NCI-H460 (cell line): Measurements from ENCODE around the gene SMYD3. TPM values are rescaled to one million over a fixed set of nuclear protein-coding genes. Genes with fewer than 3 reads are reported as not detected.

Experiments used
- DNase-seq: peaks from one replicate; pipeline ENCODE4 v3.0.0-alpha.2; 2016; ENCODE audit warnings: low read depth; ENCODE audit errors: extremely low read depth
- total RNA-seq: library from RNA; depleted of rRNA; stranded (reverse); fragments of >200 nt; shearing (Covaris generic); gene quantifications from 2 replicates; pipeline ENCODE4 v1.2.3, GENCODE V29; 2014

Gene SMYD3
- total RNA-seq, 1 experiment from 2014 or later = 348 TPM

DNA sequence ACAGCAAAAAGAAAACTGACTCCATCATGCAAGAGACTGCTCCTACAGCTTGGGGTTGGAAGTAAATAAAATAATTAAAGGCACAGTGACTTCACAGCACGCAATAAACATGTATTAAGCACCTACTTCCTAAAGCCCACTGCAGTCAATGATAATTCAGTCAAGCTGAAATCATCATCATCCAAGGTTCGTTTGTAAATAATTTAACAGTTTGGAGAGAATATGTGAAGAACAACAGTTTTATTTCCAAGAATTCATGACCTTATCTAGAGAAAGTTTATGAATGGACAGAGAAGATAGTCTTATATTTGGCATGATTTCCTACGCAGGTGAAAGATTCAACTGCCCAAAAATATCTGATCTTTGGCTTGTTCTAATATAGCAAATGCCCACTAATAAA is 86.8 kb downstream of the SMYD3 start:
- no peak for DNase-seq

DNA sequence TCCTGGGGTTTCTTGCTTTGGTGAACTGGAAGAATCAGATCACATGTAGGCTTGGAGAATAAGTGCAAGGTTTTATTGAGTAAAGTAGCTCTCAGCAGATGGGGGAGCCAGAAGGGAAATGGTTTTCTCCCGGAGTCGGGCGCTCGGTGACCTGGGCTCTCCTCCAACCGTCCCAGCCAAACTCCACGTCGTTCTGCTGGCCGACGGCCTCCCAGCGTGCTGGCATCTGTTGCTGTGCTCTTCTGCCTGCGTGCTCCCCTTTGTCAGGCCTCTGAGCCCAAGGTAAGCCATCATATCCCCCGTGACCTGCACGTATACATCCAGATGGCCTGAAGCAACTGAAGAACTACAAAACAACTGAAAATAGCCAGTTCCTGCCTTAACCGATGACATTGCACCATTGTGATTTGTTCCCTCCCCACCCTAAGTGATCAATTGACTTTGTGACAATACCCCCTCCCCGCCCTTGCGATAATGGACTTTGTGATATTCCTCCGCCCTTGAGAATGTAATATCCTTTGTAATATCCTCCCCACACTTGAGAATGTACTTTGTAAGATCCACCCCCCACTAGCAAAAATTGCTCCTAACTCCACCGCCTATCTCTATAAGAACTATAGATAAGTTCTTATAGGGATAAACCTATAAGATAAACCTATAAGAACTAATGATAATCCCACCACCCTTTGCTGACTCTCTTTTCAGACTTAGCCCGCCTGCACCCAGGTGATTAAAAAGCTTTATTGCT is 88.3 kb downstream of the SMYD3 start:
- DNase-seq = no peak

DNA sequence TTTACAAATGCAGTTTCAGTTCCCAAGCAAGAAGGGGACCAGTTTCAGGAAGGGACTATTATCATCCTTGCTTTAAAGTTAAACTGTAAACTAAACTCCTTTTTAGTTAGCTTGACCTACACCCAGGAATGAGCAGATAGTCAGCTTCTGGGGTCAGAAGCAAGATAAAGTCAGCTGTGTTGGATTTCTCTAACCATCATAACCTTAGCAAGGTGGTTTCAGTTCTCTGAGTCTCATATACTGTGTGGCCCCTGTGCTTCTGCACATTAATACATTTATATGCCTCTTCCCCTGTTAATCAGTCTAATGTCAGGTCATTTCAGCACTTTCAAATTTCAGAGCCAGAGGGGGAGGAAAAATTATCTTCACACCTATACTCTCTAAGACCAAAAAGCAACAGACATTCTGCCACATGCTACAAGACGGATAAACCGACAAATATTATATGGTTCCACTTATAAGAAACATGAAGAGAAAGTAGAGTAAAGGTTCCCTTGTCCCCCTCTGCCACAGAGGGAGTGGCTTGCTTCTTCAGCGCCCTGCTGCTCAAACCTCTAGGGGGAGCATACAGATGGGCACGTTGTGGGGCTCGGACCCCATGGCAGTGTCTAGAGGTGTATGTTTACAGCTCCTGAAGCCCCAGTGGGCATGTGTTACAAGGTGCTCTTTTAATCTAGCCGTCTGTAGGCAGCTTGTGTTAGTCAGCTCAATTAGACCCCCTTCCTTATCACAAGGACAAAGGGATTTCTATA is 89.1 kb downstream of the SMYD3 start:
- no peak for DNase-seq

DNA sequence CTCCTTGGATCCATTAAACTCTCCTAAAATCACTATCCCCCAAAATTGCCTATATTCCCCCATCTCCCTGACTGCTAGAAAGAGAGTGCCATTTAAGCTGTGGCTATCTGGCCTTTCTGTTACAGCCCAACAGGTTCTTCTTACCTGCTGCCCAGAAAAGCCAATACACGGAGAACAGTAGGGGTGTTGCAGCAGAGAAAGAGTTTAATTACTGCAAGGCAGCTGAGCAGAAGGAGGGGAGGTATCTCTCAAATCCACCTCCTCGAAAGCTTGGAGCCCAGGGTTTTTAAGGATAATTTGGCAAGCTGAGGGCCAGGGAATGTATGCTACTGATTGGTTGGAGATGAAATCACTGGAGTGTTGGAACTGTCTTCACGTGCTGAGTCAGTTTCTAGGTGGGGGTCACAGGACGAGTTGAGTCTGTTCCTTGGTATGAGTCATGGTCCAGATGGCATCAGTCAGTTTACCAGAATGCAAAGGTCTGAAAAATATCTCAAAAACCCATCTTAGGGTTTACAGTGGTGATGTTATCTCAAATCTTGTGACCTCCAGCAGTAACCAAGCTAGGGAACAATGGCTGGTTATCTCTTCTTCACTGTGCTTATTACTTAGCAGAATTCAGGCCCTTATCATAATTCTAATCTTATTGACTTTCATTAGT is 89.8 kb downstream of the SMYD3 start:
- DNase-seq = no peak

DNA sequence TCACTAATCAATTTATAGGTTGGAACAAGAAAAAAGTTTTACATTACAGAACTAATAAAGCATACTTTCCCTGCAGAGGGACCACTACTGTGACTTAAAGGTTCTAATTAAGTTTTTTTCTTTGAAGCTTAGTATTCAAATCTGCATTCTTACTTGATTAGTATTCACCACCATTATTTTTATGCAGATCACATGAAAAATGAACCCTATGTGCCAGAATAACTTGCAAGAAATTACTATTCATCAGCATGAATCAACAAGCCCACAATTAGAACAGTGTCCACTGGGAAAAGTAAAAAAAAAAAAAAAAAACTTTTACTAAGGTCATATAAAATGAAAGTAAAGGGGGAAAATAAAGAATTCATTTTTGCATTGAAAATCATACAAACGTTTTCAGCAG is 90.8 kb downstream of the SMYD3 start:
- no peak for DNase-seq

DNA sequence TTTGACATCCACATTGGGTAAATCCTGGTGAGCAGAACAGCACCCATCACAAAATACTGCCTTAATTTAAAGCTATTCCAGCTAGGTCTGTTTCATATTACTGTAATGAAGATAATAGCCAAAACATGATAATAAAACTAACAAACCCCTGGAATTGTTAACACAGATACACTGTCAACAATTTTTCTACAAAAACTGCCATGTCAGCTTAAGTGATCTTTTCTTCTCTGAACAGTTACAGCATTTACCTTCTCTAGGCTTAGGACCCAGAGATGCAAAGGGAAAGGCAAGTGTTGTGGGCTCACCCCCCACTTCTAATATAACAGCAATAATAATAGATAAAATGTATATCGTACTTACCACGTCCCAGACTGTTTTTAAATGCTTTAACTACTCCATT is 92.1 kb downstream of the SMYD3 start:
- no peak for DNase-seq

DNA sequence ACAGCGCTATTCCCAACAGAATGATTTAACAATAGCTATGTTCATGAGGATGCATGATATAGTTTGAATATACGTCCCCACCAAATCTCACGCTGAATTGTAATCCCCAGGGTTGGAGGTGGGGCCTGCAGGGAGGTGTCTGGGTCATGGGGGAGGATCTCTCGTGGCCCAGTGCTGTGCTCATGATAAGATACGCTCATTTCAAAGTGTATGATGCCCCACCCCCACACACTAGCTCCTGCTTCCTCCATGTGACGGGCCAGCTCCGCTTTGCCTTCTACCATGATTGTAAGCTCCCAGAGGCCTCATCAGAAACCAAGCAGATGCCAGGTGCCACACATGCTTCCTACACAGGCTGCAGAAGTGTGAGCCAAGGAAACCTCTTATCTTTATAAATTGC is 93.6 kb downstream of the SMYD3 start:
- no peak for DNase-seq

DNA sequence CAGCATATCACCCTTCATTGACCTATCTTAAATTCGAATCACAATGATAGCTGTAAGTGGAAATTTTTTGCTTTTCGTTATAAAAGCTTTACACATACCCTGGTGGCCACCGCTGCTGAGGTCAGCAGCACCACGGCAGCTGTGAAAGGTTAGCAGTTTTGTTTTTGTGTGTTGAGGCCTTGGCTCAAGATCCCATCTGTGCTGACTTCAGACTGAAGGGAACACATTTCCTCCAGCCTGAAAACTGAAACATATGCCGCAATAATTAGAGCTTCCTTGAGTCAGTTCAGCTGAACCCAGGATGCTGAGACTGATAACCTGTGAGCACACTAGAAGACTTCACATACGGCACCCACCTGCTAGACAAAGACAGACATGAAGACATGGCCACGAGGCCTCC is 103.0 kb downstream of the SMYD3 start:
- DNase-seq = no peak

DNA sequence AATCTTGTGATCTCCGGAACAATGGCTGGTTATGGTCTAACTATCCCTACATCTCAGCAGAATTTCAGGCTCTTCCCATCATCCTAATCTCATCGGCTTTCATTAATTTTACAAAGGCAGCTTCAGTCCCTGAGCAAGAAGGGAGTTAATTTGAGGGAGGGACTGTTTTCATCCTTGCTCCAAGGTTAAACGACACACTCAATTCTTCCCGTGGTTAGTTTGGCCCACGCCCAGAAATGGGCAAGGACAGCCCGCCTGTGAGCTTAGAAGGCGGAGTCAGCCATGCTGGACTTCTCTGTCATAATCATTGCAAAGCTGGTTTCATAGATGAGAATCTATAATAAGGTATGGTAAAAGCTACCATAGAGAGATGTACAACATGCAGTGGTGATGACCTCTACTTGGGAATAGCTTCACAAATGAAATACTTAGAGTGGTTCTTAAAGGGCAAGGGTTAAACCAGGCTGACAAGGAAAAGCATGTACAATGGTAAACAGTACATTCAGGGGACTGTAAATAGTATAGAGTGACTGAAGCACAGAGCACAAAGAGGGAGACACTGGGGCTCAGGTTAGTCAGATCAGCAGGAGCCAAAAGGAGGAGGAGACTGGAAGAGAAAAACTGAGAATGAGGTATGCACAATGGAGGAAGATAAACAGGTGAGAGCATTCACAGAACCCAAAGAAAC is 108.8 kb downstream of the SMYD3 start:
- no peak for DNase-seq

DNA sequence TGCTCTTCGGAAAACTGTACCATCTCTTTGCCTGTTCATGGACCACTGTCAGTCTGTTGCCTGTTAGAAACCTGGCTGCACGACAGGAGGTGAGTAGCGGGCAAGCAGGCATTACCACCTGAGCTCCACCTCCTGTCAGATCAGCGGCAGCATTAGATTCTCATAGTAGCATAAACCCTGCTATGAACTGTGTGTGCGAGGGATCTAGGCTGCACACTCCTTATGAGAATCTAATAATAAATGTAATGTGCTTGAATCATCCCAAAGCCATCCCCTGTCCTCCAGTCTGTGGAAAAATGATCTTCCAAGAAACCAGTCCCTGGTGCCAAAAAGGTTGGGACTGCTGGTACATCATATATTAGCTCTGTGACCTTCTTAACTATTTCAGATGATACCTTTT is 110.0 kb downstream of the SMYD3 start:
- DNase-seq = no peak

DNA sequence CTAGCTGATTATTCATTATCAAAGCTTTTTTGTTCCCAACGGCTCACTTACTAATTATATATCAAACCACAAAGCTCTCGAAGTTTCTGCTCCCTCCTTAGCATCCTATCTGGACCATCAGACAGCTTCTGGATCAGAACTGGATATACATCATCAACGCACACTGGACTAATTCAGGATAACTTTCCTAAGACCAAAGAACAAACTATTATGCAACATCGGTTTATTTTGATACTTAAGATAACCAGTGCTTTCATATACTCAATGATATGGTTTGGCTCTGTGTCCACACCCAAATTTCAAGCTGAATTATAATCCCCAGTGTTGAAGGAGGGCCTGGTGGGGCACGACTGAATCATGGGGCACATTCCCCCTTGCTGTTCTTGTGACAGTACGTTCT is 110.8 kb downstream of the SMYD3 start:
- DNase-seq = no peak

DNA sequence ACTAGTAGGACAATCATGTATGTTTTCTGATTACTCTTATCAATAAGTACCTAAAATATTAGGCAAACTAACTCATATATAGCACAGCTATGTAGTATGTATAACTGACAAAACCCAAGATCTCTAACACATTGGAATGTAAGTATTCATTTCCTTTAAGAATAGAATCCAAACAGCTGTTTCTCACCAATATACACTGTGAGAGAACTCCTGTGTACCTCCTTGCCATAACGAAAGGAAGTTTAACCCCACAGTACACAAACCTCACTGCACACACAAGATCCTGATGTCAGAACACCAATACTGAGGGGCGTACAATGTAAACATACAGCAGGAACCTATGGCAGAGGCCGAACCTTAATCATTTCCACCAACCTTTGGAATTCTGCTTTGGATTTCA is 113.0 kb downstream of the SMYD3 start:
- DNase-seq = no peak

DNA sequence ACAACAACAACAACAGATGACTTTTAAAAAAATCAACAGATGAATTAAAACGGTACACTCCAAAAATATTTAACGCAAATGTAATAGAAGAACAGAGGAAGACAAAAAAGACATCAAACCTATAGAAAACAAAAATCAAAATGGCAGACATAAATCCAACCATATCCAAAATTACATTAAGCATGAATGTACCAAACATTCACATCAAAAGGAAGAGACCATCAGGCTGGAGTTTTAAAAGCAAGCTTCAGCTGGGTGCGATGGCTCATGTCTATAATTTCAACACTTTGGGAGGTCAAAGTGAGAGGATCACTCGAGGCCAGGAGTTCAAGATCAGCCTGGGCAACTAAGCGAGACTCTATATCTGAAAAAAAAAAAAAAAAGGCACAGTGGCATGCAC is 116.2 kb downstream of the SMYD3 start:
- DNase-seq = no peak

DNA sequence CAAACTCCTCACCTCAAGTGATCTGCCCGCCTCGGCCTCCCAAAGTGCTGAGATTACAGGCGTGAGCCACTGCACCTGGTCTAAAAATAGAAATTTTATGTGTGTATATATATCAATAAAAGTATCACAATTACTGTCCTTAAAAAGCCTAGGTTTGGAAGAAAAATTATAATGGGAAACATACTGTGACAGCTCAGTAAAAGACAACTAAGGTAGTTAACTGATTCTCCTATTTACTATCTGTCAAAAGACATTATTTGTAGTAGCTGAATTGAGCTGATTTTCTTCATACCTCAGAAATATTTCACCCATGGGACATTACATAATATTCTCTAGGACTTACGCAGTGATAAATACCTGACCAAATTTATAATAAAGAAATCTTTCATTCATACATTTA is 122.5 kb downstream of the SMYD3 start:
- DNase-seq = no peak

DNA sequence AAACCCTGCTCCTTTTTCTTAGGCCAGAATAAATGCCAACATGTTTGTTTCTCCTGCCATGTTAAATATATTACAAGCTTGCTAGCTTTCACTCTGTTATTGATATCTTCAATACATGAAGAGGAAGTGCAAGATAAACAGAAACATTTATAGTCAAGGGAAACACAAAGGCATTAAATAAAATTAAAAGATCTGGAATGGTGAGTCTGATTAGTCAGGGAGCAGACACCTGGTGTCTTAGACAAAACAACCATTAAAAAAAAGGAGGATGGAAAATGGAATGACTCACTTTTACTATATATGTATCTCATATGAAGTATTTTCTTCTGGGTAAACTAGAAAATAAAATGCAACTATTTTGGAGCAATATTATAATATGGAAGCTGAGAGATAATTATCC is 123.3 kb downstream of the SMYD3 start:
- DNase-seq = no peak

DNA sequence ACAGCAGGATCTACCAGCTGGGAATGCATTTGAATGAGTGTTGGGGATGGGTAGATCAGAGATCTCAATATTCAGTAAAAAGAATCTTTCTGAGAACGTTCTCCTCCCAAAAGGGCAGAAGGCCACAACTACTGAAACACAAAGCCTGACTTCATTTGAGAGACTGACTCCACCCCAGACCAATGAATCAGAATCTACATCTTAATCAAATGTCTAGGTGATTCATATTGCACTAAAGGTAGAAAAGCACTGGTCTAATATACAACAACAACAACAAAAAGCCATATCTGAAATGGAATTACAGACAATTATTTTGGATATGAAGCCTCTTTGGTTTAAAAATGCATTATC is 123.9 kb downstream of the SMYD3 start:
- DNase-seq = no peak

DNA sequence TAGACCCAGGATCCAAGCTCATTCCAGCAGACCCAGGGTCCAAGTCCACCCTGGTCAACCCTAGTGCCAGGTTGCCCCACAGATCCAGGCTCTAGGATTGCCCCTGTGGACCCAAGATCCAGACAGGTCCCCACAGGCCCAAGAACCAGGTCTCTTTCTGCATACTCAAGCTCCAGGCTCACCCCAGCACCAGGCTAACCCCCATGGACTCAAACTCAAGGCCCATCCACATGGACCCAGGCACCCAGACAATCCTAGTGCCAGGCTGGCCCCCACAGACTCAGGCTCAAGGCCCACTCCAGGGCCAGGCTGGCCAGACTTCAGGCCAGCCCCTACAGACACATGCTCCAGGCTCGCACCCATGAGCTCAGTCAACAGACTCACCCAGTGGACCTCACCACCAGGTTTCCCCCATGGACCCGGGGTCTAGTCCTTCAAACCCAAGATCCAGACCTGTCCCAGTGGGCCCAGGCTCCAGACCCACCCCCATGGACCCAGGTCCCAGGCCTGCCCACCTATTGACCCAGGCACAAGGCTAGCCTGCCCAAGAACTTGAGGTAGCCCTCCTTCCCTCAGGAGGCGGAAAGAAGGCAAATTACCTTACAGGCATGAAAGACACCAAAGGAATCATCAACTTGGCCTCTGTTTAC is 124.4 kb downstream of the SMYD3 start:
- DNase-seq = no peak

DNA sequence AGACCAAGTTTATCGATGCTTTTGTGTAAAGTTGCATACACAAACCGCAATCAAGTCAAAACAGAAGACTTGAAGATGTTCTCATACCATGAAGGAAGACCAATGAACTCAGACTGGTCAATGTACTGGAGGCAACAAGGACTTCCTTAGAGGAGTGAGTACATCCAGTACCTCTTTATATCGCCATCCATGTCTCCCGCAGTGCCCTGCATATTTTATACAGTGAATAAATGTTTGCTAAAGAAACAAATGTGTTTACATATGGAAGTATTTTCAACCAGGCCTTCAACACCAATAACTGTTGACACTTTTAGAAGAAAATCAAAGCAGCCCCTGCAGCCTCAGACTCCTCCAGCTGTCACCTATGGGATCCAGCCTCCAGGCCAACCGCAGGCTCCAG is 125.6 kb downstream of the SMYD3 start:
- DNase-seq = no peak

DNA sequence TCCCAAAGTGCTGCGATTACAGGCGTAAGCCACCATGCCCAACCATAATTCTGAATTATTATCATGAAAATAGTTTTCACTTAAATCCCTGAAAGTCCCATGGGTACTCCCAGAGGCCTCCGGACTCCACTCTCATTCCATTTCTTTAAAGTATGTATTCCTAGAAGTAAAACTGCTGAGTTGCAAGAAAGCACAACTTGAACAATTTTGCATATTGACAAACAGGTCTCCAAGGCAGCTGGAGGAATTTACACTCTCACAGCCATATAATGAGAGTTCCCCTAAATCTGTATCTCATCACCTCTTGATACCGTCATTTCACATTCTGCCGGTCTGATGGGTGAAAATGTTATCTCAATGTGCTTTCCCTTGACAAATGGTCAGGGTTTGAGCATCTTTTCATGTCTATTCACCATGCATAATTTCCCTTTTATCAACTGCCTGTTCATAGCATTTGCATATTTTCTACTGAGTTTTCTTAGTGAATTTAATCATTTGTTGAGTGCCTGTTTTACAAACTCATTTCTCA is 129.4 kb downstream of the SMYD3 start:
- DNase-seq = no peak

DNA sequence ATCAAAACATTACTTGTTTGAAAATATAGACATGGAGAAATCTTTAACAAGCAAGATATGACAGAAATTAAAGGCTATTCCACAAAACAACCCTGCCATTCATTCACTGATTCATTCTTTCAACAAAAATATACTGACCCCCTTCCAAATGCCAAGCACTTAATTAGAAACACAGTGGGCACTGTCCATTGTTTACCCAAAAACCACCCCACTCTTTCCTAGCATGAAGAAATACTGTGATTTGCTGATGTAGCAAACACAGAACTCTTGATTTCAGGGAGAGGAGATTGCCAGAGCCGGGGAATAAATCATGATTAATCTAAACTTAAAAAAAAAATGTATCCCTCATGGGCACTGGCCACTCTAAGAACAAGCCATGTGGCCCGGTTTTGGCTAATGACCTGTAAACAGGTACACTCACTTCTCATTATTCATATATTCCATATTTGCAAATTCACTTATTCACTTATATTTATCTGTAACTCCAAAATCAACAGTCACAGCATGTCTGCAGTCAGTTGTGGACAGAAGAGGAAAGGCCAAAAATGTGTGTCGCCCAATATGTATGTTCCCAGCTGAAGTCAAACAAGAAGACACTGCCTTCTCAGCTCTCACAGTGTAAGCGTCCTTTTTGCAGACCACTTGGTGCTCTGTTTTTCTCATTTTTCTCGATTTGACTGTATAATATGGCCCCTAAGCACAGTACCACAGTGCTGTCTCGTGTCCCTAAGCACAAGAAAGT is 133.1 kb downstream of the SMYD3 start:
- no peak for DNase-seq
